HG03575 (cell line): Measurements from ENCODE around the gene ODF2.
"Not testable (repeated sequence)": the region's sequence is repeated elsewhere in the genome, so short reads cannot be mapped to it uniquely, and the experiment has no call there.

Experiments
- ATAC-seq: cut with Tn5 transposase; IDR thresholded peaks from one replicate; pipeline ENCODE4 v1.9.1; 2021; ENCODE audit not compliant: unreplicated experiment, insufficient number of reproducible peaks, low FRiP score; ENCODE audit errors: extremely low read depth

Gene ODF2

DNA sequence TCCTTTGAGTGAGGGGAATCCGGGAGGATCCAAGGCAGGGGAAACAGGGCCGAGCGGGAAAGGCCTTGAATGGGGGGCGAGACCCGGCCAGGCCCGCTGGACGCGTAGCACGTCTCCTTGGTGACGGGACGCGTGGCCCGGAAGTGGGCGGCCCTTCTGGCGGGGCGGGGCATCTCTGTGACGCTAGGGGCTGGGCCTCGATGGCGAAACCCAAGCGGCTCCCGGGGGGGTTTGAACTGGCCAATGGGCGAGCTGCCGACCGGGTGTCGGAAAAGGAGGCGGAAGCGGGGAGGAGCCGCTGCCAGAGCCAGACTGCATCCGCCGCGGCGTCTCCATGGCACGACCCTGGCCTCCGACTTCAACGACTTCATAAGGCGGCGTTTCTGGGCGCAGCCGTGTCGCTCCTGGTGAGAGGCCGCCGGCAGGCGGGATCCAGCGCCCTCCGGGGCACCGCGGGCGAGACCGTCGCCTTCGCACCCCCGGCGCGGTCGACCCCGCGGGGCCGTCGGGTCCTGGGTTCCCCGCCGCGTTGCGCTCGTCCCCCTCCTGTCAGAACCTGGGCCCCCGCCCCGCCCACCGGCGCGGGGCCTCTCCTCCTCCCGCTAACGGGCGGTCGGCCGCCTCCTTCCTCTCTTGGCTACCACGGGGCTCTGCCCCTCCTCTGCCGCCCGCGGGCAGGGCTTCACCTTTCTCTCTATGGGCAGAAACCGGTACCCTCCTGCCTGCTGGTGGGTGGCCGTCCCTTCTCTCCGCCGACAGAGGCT, at the start of gene ODF2:
TSS of gene ODF2 (plus strand) at position 158 of the 764 bp plus-strand sequence. CDS start at position 244, 86 bp downstream.
- no peak for ATAC-seq

DNA sequence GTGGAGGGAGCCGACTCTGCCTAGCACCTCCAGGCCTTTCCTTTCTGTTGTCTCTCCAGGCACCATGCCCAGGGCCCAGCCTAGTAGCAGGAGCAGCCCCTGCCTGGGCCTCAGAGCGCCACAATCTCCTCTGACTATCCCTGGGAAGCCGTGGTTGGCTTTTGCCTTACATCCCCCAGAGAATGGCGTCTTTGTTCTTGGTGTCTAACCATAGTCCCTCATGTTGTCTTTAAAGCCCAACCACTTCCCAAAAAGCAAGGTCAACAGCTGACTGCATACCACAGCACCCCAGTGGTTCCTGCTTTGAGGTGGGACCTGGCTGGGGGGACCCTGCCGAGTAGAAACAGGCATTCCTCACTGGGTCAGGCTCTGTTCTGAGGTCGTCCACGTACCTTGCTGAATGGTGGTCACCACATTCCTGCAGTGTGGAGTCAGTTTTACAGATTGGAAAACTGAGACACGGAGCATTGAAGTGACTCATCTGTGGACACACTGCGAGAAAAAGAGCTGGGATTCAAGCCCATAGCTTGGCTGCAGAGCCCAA, 48.9 kb upstream of the ODF2 start:
- ATAC-seq: no peak

DNA sequence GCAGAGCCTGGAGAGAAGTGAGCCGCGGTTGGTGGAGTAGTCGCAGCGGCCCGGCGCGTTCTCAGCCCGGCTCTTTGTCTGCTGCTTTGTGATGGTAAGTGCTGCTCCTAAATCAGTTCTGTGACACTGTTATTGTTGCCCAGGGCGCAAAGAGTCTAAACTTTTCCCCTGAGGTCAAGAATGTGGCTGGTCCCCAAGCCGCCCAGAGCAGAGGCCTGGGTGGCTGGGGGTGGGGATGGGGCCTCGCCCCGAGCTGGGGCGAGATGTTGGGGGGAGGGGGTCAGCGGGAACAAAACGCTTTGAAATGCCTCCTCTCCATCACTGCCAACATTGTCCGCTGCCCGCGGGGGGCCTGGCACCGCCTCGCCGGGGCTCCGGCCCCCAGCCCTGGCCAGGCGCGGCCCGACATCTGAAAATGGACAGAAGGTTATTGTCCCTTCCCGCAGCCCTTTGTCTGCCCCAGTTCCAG, 46.8 kb upstream of the ODF2 start:
- no peak for ATAC-seq

DNA sequence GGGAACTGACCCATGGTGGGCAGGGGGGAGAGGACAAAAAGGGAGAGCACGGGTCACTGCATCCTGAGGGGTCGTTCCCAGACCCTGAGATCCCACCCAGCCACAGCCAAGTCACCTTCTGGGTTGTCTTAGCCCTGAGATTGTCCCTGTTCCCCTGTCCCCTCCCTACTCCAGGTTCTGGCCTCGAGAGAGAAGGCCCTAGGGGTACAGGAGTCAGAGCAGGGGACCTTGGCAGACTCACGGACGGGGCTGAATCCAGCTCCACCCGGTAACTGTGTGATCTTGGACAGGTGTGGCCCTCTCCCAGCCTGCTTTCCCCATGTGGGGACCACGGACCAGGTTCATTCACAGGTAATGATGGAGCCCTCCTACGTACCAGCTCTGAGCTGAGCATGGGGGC, 46.4 kb upstream of the ODF2 start:
- no peak for ATAC-seq

DNA sequence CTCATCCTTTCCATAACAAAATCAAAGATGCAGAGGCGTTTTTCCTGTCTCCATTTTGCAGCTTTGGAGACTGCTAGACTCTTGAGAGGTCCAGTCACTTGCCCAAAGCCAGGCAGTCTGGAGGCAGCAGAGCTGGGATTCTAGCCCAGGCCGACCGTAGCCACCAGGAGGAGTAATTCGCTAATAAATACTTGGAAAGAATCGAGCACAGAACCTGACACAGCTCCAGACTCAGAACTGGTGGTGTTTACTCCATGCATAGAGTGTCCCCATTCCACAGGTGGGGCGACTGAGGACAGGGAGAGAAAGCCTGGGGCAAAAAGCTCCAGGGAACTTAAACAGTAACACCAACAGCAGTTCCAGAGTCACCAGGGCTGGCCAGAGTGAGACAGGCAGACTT, 45.8 kb upstream of the ODF2 start:
- ATAC-seq: no peak

DNA sequence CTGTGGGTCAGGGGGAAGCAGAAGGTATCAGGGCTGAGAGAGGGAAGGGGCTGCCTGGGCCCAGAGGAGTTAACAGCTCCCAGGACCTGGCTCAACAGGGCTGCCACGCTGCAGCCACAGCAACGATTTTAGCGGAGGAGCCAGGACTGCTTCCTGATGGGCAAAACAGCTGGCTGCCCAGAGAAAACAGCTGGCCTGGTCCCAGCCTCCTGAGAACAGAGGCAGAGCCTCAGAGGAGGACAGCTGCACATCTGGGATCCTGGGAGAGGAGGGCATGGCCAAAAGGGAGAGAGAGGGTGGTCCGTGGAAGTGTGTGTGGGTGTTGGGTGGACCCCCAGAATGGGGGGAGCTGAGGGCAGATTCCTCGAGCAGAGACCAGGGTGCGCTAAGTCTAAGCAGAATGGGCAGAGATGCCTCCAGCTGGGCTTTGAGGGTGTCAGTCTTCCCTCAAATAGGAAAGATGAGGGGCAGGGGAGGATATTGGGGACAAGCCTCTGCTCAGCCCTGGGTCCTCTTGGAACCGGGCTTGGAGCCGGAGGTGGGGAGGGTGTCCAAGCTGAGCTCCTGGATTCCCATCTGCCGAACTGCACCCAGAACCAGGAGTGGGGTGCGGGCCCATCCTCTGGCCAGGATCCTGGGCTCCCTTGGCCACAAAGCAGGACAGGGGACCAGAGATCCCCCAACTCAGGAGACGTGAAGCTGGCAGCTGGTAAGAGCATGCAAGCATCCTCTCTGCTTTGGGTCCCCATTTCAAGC, 44.3 kb upstream of the ODF2 start:
- ATAC-seq: no peak

DNA sequence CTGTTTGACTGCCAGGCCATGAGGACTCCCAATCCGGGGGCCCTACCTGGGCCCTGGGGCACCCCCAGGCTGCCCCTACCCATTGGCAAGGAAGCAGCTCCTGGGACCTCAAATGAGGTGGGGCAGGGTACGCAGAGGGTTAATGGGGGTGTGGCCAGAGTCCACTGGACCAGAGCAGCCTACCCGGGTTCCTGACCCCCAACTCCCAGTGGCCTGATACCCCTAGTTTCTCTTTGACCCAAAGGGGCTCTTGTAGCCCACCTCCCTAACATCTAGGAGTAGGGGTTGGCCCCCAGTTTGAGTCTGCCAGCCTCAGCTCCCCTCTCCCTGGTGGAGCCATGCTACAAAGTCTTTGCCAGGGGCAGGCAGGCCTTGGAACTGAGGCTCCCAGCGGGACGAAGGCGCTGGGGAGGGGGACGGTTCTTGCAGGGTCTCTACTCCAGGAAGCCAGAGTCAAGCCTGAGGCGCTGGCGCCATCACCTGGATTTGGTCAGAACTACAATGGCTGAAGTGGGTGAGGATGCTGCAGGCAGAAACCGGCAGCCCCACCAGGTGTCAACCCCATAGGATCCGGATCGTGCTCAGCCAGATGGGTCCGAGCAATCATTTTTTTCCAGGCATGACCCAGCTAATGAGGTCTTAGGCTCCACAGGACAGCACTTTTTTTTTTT, 43.6 kb upstream of the ODF2 start:
- ATAC-seq: no peak

DNA sequence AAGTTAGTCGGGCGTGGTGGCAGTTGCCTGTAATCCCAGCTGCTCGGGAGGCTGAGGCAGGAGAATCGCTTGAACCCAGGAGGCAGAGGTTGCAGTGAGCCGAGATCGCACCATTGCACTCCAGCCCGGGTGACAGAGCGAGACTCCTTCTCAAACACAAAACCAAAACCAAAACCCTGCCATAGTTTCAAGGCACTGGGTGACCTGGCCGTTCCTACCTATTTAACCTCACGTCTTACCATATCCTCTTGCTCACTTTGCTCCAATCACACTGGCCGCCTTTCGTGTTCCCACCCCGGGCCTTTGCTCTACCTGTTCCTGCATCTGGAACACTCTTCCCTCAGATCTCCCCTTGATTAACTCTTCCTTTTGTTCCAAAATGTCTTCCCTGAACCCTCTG, 42.1 kb upstream of the ODF2 start:
- not testable (repeated sequence) for ATAC-seq

DNA sequence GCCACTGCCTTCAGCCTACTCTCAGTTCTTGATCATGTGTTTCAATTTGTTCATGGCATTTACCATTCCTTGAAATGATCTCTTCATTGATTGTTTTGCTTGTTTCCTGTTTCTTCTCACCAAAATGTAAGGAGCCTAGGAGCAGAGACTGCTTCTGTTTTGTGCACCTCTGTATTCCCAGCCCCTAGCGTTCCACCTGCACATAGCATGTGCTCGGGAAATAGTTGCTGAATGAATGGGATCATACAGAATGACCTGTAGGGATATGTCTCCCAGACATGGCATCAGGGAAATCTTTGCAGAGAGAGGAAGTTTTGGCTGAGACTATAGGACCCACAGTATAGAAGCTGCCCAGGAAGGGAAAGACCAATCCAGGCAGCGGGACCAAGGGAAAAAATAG, 41.3 kb upstream of the ODF2 start:
- ATAC-seq: no peak

DNA sequence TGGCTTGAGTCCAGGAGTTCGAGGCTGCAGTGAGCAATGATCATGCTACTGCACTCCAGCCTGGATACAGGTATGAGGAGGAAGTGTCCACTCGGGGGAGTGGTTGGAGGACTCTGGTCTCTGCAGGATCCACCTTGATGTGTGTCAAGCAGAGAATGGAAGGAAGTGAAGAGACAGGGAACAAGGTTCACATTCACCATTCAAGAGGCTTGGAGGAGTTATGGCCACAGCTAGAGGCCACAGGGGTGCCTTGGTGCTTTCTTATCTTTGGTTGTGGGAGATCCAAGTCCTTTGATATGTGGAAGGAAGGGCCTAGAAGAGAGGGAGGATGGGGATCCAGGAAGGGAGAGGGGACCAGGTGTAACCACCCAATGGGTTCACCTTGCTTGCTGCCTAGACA, 40.5 kb upstream of the ODF2 start:
- no peak for ATAC-seq

DNA sequence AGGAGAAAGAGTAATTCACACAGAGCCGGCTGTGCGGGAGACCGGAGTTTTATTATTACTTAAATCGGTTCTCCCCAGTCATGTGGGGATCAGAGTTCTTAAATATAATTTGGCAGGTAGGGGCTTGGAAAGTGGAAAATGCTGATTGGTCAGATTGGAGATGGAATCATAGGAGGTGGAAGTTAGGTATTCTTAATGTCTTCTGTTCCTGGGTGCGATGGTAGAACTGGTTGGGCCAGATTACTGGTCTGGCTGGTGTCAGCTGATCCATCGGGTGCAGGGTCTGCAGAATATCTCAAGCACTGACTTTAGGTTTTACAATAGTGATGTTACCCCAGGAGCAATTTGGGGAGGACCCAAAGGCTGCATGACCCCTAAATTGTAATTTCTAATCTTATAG, 39.8 kb upstream of the ODF2 start:
- no peak for ATAC-seq

DNA sequence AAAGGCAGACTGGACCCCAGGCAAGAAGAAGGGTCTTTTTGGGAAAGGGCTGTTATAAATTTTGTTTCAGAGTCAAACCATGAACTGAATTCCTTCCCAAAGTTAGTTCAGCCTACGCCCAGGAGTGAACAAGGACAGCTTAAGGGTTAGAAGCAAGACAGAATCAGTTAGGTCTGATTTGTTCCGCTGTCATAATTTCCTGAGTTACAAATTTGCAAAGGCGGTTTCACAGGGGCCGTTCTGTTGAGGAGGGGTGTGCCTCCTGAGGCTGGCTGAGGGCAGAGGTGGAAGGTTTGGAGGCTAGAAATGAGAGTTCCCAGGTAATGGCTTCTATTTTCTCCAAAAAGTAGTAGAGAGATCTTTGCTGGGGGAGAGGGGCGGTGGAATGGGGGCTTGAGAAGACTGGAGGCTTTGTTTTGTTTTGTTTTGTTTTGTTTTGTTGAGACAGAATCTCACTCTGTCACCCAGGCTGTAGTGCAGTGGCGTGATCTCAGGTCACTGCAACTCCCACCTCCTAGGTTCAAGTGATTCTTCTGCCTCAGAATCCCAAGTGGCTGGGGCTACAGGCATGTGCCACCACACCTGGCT, 39.3 kb upstream of the ODF2 start:
- no peak for ATAC-seq

DNA sequence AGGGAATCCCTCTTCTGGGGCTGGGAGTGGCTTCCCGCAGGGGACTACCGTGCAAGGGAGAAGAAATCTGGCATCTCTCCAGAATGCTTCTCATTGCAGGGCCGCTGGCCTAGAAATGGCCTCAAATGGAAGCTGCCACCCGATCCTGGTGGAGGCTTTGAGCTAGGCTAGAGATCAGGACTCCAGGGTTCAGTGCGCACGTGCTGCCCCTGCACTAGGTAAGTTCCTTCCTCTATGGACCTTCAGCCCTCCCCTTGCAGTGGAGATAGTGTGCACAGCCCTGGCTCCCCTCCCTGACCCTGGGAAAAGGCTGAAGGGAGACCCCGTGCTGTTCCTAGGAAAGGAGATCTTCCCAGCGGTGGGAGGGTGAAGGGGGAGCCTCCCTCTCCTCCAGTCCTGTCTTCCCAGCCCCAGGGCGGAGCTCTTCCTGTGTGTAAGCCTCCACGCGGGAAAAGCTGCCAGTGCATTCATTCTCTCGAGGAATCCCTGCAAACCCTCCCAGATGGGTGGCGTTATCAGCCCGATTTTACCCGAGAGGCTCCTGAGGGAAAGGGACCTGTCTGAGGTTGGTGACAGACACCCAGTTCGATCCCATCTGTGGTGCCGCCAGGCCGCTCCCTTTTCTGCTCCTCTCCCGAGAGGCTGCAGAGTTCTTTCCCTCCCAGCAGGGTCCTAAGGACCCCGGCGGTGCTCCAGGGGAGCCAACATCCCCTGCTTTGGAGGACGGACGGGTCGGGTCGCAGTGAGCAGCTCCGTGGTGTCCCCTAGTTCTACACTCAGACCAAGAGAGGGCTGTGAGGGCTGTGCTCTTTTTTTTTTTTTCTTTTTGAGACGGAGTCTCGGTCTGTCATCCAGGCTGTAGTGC, 36.5 kb upstream of the ODF2 start:
- no peak for ATAC-seq

DNA sequence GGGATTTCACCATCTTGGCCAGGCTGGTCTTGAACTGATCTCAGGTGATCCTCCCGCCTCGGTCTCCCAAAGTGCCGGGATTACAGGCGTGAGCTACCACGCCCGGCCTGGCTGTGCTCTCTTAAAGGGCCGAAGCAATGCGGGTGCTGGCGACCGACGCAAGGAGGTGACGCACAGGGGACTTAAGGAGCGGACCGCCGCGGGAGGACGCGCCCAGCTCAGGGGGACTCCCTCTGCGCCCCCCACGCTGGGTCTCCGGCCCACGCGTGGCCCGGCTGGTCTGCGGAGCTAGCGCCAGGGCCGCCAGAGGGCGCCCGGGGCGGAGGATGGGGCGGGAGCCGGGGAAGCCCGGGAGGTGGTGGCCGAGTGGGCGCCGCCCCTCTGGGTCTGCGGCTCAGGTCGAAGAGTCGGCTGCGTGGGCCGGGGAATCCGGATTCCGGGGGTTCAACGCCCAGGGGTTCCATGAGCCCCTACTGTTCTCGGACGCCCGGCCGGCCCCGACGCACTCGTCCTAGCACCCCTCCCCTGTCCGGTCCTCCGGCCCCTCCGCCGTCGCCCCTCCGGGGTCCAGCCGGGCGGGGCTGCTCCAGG, 35.7 kb upstream of the ODF2 start:
- no peak for ATAC-seq

DNA sequence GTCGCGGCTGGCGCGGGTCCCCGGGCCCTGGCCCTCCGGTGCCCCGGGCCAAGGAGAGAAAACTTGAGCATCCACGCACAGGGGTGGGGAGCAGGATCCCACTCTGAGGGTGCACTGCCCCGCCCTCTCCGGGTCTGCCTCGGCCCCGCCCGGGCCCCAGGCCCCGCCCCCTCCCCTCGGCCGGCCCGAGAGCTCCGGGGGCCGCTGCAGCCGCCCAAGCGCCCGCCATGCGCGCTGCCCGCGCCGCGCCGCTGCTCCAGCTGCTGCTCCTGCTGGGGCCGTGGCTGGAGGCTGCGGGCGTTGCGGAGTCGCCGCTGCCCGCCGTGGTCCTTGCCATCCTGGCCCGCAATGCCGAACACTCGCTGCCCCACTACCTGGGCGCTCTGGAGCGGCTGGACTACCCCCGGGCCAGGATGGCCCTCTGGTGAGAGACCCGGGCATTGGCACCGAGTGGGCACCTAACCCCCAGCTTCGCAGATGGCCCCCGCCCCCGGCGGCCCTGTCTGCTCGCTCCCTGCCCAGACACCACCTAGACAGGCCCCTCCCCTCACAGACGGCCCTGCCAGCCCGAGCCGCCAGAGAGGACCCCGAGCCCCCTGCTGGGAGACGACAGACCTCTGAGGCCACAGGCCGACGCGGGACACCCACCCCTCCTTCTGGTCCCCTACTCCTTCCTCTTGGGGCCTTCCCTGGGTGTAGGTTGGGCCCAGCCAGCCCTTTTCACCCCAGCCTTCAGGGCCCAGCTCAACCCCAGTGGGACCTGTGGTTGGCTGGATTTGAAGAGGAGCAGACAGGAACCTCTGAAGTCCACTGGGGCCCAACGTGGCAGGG, 34.9 kb upstream of the ODF2 start, which contains the start of gene CERCAM:
TSS of gene CERCAM (plus strand) at position 207 of the 831 bp plus-strand sequence. CDS start at position 228, 21 bp downstream.
- no peak for ATAC-seq

DNA sequence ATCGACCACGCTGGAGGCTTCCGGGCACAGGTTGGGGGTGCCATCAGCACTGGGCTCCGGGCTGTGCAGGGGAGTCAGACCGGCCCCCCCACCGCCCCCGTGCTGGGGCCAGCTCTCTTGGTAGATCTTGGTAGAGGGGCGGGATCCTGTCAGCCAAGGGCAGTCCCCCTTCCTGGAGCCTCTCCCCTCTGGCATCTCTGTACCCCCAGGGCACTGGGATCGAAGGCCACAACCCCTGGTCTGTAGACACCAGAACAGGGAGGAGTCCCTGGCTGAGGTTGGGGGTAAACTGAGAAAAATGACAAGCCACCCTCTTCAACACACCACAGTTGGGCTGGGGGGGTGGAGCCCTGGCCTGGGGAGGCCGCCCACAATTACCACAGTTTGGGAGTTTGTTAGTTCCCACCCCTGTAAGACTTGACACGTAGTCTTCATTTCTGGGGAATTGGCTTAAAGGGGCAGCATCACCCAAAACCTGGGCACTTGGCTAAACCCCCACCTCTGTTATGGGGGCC, 34.3 kb upstream of the ODF2 start:
- ATAC-seq: no peak
